ENCODE measurements around the gene SLC35G6. TPM values are rescaled to one million over a fixed set of nuclear protein-coding genes. Genes with fewer than 3 reads are reported as not detected.

SLC35G6 gene
- polyA plus RNA-seq, 1 donor (not counting 4 experiments of a cell fraction or from before 2014, with no cell fraction given) = not detected

GRCh38 chr17:7445619-7445968 lies 35.7 kb upstream of the SLC35G6 start:
- H3K79me2 ChIP-seq (ENCODE audit: control insufficient read depth, insufficient read depth, low read length) = no peaks in the 10 kb centered on the region
- dilution Hi-C loops (cut with MboI; ENCODE audit: extremely low pct_ligation_motif_present, low sequenced_read_pairs) = no loop called here
- H3K27ac ChIP-seq (ENCODE audit: control insufficient read depth, insufficient read depth, low read length) = peak overlapping the region; percentile 52
- peaks cover 3 to 8% of the 10 kb centered on the region in 2 experiments for H3K36me3 ChIP-seq (ENCODE audit: control insufficient read depth in 2 of 2, extremely low read depth in 1 of 2, insufficient read depth in 2 of 2, low read length in 2 of 2)
- no peaks in the 10 kb centered on the region for H4K20me1 ChIP-seq (ENCODE audit: control insufficient read depth, extremely low read depth, insufficient read depth, low read length)
- peak overlapping the region; percentile 40 to 67 (median 57) for H3K4me3 ChIP-seq (ENCODE audit: control insufficient read depth in 2 of 3, extremely low read depth in 1 of 3, insufficient read depth in 2 of 3, low read depth in 1 of 3, low read length in 3 of 3)
- FAIRE-seq (peak; percentile 67), DNase-seq (ENCODE audit: low read depth, low spot score) (no peak)
- H3K4me2 ChIP-seq (ENCODE audit: control insufficient read depth, extremely low read depth, insufficient read depth, low read depth, low read length) = peak overlapping the region; percentile 77
- TF ChIP-seq CTCF (optimal IDR thresholded peaks at IDR 0.05 in 1 of 3, IDR thresholded peaks at IDR 0.05 in 1 of 3, conservative IDR thresholded peaks at IDR 0.05 in 1 of 3; ENCODE audit: extremely low read depth in 1 of 3, insufficient read depth in 2 of 3, low read length in 3 of 3) (no peak), EZH2 (IDR thresholded peaks at IDR 0.05; ENCODE audit: low read length) (no peak)
- H3K9me1 ChIP-seq (ENCODE audit: control insufficient read depth, extremely low read depth, insufficient read depth, low read length) = peaks cover 5% of the 10 kb centered on the region
- H3K27me3 ChIP-seq (ENCODE audit: control insufficient read depth, extremely low read depth, insufficient read depth, low read length) = no peaks in the 10 kb centered on the region
- peak overlapping the region; percentile 62 for H3K9ac ChIP-seq (ENCODE audit: control insufficient read depth, extremely low read depth, insufficient read depth, low read length)
- peaks cover 45% of the 10 kb centered on the region for H3K4me1 ChIP-seq (ENCODE audit: control insufficient read depth, extremely low read depth, insufficient read depth, low read length)
- H3K9me3 ChIP-seq (ENCODE audit: control insufficient read depth, low read depth, low read length) = no peaks in the 10 kb centered on the region
- peak overlapping the region; percentile 62 for H2AFZ ChIP-seq (ENCODE audit: control insufficient read depth, low read length)

- peaks cover 3 to 4% of the 10 kb centered on the region in 2 experiments for H3K36me3 ChIP-seq (ENCODE audit: control insufficient read depth in 2 of 2, extremely low read depth in 1 of 2, insufficient read depth in 2 of 2, low read length in 2 of 2)
- H3K27me3 ChIP-seq (ENCODE audit: control insufficient read depth, extremely low read depth, insufficient read depth, low read length) = no peaks in the 10 kb centered on the region
- no peaks in the 10 kb centered on the region for H3K9me3 ChIP-seq (ENCODE audit: control insufficient read depth, low read depth, low read length)
- peaks cover 3% of the 10 kb centered on the region for H3K9me1 ChIP-seq (ENCODE audit: control insufficient read depth, extremely low read depth, insufficient read depth, low read length)
- no peak for TF ChIP-seq CTCF (optimal IDR thresholded peaks at IDR 0.05 in 1 of 3, IDR thresholded peaks at IDR 0.05 in 1 of 3, conservative IDR thresholded peaks at IDR 0.05 in 1 of 3; ENCODE audit: extremely low read depth in 1 of 3, insufficient read depth in 2 of 3, low read length in 3 of 3)
- no peak for TF ChIP-seq EZH2 (IDR thresholded peaks at IDR 0.05; ENCODE audit: low read length)
- no peak overlapping the region for H3K27ac ChIP-seq (ENCODE audit: control insufficient read depth, insufficient read depth, low read length)
- no peak for DNase-seq (ENCODE audit: low read depth, low spot score)
- no peak overlapping the region for H2AFZ ChIP-seq (ENCODE audit: control insufficient read depth, low read length)
- no peaks in the 10 kb centered on the region for H3K79me2 ChIP-seq (ENCODE audit: control insufficient read depth, insufficient read depth, low read length)
- no peaks in the 10 kb centered on the region for H4K20me1 ChIP-seq (ENCODE audit: control insufficient read depth, extremely low read depth, insufficient read depth, low read length)
- FAIRE-seq = no peak
- H3K4me2 ChIP-seq (ENCODE audit: control insufficient read depth, extremely low read depth, insufficient read depth, low read depth, low read length) = no peak overlapping the region
- H3K4me1 ChIP-seq (ENCODE audit: control insufficient read depth, extremely low read depth, insufficient read depth, low read length) = peaks cover 46% of the 10 kb centered on the region
- dilution Hi-C loops (cut with MboI; ENCODE audit: extremely low pct_ligation_motif_present, low sequenced_read_pairs) = no loop called here
- no peak overlapping the region for H3K4me3 ChIP-seq (ENCODE audit: control insufficient read depth in 2 of 3, extremely low read depth in 1 of 3, insufficient read depth in 2 of 3, low read depth in 1 of 3, low read length in 3 of 3)
- no peak overlapping the region for H3K9ac ChIP-seq (ENCODE audit: control insufficient read depth, extremely low read depth, insufficient read depth, low read length)
These were observed 32.8 kb upstream of the SLC35G6 start for GRCh38 chr17:7448461-7448860.
